ENCODE measurements around the gene THSD4. TPM values are rescaled to one million over a fixed set of nuclear protein-coding genes. Genes with fewer than 3 reads are reported as not detected.
"Not testable (repeated sequence)": the region's sequence is repeated elsewhere in the genome, so short reads cannot be mapped to it uniquely, and the experiment has no call there.

Gene THSD4
- total RNA-seq, 2 donors from 2014 or later, result 0.08 TPM; not detected in 1

DNA sequence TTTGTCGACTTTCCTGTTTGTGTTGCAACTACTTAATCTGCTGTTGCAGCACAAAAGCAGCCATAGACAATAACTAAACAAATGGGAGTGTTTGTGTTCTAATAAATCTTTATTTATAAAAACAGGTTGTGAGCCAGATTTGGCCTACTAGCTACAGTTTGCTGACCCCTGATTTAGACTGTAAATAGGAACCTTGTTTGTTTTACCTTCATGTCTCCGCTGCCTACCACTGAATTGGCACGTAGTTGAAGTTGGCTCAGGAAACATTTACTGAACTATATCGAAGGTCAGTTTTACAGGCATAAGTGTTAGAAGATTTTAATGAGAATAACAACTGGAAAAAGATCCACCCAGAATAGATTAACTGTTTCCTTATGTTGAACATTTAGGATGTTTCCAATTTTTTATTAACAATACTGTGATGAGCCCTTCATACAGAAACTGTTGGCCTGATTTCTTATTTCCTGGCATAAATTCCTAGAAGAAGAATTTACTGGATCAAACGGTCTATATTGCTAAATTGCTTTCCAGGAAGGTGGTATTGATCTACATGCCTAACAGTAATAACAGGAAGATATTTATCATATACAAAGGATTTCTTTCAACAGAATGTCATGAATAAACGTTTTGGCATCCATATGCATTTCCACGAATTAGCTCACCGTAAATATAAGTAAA is 538.9 kb downstream of the THSD4 start:
- H3K36me3 Mint-ChIP-seq (ENCODE audit: low read depth), result no peaks in the 10 kb centered on the region
- no peaks in the 10 kb centered on the region for H3K4me1 Mint-ChIP-seq
- no peaks in the 10 kb centered on the region for H3K9me3 Mint-ChIP-seq
- H3K27me3 Mint-ChIP-seq, result peaks cover 17% of the 10 kb centered on the region
- no peak for ATAC-seq (replicated peaks)
- H3K27ac Mint-ChIP-seq, result no peak overlapping the region
- H3K4me3 Mint-ChIP-seq, result no peak overlapping the region

DNA sequence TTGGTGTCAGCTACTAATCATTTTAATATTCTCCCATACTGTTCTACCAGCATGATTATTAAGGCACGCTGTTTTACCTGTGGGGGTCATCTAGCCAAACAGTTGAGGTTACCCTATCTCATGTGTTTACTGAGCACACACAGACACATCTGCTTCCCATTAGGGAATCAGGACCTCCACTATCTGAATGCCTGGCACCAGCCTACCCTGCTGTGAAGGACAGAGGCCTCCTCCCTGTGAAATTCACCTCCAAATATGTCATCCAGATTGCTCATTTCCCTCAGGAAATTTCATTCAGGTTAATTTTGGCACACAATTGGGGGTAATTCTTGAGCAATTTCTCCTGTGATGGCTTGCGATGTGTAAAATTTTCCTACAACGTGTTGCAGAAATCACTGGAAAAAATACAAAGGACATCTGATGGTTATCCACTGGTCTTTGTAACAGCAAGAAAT is 539.5 kb downstream of the THSD4 start:
- Mint-ChIP-seq H3K4me1 (no peaks in the 10 kb centered on the region), H3K27ac (no peak overlapping the region), H3K27me3 (peaks cover 13% of the 10 kb centered on the region), H3K4me3 (no peak overlapping the region), H3K36me3 (ENCODE audit: low read depth) (no peaks in the 10 kb centered on the region), H3K9me3 (no peaks in the 10 kb centered on the region)
- ATAC-seq (replicated peaks), result no peak

DNA sequence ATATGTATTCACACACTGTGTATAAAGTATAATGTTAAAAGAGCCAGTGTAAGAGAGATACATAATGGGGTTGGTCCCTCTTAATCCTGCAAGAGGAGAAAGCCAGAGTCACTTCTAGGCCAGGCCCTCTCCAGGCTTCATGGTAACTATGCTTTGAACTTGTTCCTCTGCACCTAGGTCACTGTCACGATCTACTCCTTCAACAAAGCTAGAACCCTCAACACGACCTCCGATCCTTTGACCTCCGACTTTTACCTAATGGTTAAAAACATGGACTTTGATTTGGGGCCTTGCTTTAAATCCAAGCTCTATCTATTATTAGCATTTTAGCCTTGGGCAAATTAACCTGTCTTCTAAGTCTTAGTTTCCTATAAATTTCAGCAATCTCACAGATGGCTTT is 541.2 kb downstream of the THSD4 start:
- no peaks in the 10 kb centered on the region for H3K4me1 Mint-ChIP-seq
- no peaks in the 10 kb centered on the region for H3K9me3 Mint-ChIP-seq
- no peak overlapping the region for H3K27ac Mint-ChIP-seq
- H3K4me3 Mint-ChIP-seq, result no peak overlapping the region
- H3K27me3 Mint-ChIP-seq, result peaks cover 9% of the 10 kb centered on the region
- H3K36me3 Mint-ChIP-seq (ENCODE audit: low read depth), result no peaks in the 10 kb centered on the region
- ATAC-seq (replicated peaks), result no peak

DNA sequence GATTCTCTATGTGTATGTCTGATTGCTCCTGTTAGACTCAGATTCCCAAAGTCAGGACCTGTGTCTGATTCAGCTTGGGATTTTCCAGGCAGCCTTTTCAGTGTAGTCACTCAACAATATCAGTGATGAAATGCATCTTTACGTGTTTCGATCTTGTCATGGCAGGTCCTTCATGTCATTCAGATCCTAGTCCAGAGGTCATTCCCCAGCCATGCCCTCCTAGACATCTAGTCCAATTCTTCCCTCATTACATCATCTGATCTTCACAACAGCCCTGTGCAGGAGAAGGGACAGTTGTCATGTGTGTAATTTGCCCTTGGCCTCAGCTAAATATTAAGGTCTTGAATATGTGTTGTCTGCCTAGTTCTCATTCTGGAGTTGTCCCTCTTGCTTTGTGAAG is 541.9 kb downstream of the THSD4 start:
- no peaks in the 10 kb centered on the region for H3K9me3 Mint-ChIP-seq
- ATAC-seq (replicated peaks), result no peak
- no peaks in the 10 kb centered on the region for H3K36me3 Mint-ChIP-seq (ENCODE audit: low read depth)
- H3K27ac Mint-ChIP-seq, result no peak overlapping the region
- no peak overlapping the region for H3K4me3 Mint-ChIP-seq
- H3K27me3 Mint-ChIP-seq, result peaks cover 9% of the 10 kb centered on the region
- no peaks in the 10 kb centered on the region for H3K4me1 Mint-ChIP-seq

DNA sequence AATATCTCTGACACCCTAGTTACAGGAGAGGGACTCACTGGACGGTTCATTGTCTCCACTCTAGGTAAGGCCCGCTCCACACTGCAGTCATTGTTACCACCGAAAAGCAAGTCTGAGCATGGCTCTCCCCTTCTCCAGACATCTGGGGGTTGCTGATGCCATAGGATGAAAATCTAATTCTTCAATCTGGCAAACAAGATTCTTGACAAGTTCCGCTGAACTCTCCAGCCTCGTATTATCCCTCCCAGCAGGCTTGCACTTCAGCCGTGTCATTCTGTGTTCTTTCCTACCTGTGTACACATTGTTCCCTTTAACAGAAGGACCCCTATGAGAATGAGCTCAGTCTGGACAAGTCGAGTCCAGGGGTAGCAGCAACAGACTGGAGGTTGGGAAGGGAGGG is 542.8 kb downstream of the THSD4 start:
- Mint-ChIP-seq H3K4me1 (no peaks in the 10 kb centered on the region), H3K4me3 (no peak overlapping the region), H3K27me3 (peaks cover 9% of the 10 kb centered on the region), H3K36me3 (ENCODE audit: low read depth) (no peaks in the 10 kb centered on the region), H3K9me3 (no peaks in the 10 kb centered on the region), H3K27ac (no peak overlapping the region)
- no peak for ATAC-seq (replicated peaks)

DNA sequence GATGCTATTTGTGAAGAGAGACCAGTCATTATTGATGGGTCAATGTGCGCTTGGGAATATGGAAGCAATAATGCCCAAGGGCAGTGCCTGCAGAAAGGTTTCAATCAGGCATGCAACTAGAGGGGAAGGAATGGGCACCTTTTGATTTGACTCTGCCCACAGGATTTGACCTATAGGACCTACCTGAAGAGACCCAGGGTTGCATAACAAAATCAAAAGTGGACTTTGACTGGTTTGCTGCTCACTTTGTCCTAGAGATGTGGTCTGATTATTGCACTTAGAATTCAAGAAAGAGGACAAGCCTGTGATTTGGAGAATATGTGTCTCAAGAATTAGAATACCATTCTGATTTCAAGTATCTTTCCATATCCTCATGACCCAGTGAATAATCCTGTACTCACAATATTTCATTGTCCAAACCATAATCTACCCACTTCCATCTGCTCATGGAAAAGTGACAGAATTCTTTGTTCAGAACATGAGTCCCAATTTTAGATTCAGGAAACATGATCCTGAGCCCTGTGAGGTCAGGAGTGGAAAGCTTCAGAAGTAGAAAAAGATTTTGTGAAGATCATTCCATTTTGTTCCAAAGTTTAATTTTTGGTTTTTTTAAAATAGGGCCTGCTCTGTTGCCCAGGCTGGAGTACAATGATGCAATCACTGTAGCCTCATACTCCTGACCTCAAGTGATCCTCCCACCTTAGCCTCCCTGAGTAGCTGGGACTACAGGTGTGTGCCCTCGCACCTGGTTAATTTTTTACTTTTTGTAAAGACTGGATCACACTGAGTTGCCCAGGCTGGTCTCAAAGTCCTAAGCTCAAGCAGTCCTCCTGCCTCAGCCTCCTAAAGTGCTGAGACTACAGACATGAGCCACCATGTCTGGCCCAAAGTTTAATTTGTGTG is 543.8 kb downstream of the THSD4 start:
- no peak overlapping the region for H3K27ac Mint-ChIP-seq
- no peak for ATAC-seq (replicated peaks)
- no peak overlapping the region for H3K4me3 Mint-ChIP-seq
- H3K36me3 Mint-ChIP-seq (ENCODE audit: low read depth), result no peaks in the 10 kb centered on the region
- no peaks in the 10 kb centered on the region for H3K9me3 Mint-ChIP-seq
- H3K27me3 Mint-ChIP-seq, result peaks cover 7% of the 10 kb centered on the region
- H3K4me1 Mint-ChIP-seq, result no peaks in the 10 kb centered on the region

DNA sequence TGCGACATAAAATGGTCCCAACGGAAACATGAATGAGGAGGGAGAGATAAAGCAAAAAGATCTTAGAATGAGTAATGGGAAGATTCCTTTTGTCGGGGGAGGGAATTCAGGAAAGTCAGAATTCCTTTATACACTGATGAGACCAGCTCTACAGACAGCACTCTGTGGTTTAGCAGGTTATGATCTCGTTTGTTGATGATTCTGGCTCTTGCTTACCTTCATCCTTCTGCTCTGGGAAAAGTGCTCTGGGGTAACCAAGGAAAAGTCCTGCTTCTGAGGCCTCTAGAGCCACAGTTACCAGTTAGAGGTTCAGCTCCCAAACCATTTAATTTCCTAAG is 544.4 kb downstream of the THSD4 start:
- Mint-ChIP-seq H3K4me1 (no peaks in the 10 kb centered on the region), H3K9me3 (no peaks in the 10 kb centered on the region), H3K36me3 (ENCODE audit: low read depth) (no peaks in the 10 kb centered on the region), H3K27me3 (peaks cover 7% of the 10 kb centered on the region), H3K4me3 (no peak overlapping the region), H3K27ac (no peak overlapping the region)
- no peak for ATAC-seq (replicated peaks)

DNA sequence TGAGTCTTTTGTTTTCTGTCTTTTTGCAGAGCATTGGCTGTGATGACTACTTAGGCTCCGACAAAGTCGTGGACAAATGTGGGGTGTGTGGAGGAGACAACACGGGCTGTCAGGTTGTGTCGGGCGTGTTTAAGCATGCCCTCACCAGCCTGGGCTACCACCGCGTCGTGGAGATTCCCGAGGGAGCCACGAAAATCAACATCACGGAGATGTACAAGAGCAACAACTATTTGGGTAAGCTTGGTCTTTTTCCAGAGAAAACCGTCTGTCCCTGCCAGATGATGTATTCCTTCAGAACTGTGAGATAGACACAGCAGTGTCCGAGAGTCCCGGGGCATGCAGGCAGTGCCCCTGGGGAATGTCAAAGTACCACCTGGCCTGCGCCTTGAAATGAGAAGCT is 545.2 kb downstream of the THSD4 start:
- no peaks in the 10 kb centered on the region for H3K36me3 Mint-ChIP-seq (ENCODE audit: low read depth)
- ATAC-seq (replicated peaks), result no peak
- no peaks in the 10 kb centered on the region for H3K4me1 Mint-ChIP-seq
- H3K4me3 Mint-ChIP-seq, result no peak overlapping the region
- H3K27me3 Mint-ChIP-seq, result peaks cover 5% of the 10 kb centered on the region
- no peaks in the 10 kb centered on the region for H3K9me3 Mint-ChIP-seq
- H3K27ac Mint-ChIP-seq, result no peak overlapping the region

DNA sequence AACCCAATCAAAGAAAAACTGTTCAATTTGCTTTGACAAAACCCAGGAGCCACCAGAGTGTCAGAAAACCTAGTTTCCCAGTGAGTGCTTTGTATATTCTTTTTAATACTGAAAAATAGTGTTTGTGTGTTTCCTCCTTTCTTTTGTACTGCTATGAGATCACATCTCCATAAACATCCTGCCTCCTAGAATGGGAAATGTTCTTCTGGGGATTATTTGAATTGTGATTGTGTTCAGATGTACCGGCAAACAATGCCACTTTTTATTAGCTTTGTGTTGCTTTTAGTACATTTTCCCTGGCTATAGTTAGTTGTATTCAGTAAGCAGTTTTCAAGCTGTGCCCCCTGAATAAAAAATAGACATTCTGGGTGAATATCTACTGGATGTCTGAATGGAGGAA is 547.0 kb downstream of the THSD4 start:
- Mint-ChIP-seq H3K9me3 (no peaks in the 10 kb centered on the region), H3K4me3 (no peak overlapping the region), H3K36me3 (ENCODE audit: low read depth) (no peaks in the 10 kb centered on the region), H3K4me1 (no peaks in the 10 kb centered on the region), H3K27me3 (peaks cover 5% of the 10 kb centered on the region), H3K27ac (no peak overlapping the region)
- ATAC-seq (replicated peaks), result no peak

DNA sequence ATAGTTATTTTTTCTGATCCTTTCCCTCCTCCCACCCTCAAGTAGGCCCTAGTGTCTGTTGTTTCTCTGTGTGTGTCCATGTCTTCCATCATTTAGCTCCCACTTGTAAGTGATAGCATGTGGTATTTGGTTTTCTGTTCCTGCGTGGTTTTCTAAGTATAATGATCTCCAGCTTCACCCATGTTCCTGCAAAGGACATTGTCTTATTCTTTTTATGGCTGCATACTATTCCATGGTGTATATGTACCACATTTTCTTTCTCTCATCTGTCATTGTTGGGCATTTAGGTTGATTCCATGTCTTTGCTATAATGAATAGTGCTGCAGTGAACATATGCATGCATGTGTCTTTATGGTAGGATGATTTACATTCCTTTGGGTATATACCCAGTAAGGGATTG is 549.4 kb downstream of the THSD4 start:
- Mint-ChIP-seq H3K27me3 (peaks cover 5% of the 10 kb centered on the region), H3K36me3 (ENCODE audit: low read depth) (no peaks in the 10 kb centered on the region), H3K27ac (no peak overlapping the region), H3K4me3 (no peak overlapping the region), H3K4me1 (no peaks in the 10 kb centered on the region), H3K9me3 (no peaks in the 10 kb centered on the region)
- no peak for ATAC-seq (replicated peaks)

DNA sequence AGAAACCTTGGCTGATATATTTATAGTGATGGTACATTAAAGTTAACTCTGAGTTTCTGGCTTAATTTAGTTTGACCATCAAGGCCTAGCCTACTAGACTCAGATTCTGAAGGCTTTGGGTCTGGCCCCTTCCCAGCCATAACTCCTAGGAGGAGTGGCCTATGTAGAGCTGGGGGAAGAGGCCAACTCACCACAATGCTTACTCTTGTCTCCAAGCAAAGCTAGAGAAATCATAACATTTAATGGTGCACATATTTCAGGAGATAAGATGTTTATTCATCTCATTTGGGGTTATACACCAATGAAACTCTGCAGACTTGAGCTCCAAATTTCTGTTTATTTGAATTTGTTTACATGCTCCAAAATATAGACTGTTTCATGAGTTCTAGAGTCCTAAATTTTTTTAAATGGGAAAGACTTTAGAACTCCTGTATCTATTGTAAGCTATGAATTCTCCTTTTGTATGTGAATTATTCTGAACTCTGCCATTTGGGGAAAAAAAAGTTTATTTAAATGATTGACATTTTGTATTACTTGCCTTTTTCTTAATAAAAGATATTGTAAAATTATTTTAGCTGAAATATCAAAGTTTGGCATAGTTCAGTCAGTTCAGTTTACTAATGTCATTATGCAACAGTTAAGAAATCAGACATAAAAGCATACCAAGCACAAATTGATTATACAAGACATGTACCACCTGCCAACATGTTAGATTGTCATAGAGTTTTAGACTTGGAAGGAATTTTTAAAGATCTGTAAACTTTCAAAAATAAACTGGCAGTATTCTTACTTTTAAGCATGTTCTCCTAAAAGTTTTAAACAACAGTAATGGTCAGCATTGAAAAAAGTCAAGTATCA is 551.7 kb downstream of the THSD4 start:
- Mint-ChIP-seq H3K27me3 (peaks cover 5% of the 10 kb centered on the region), H3K4me1 (no peaks in the 10 kb centered on the region), H3K4me3 (no peak overlapping the region), H3K36me3 (ENCODE audit: low read depth) (no peaks in the 10 kb centered on the region), H3K9me3 (no peaks in the 10 kb centered on the region), H3K27ac (no peak overlapping the region)
- no peak for ATAC-seq (replicated peaks)

DNA sequence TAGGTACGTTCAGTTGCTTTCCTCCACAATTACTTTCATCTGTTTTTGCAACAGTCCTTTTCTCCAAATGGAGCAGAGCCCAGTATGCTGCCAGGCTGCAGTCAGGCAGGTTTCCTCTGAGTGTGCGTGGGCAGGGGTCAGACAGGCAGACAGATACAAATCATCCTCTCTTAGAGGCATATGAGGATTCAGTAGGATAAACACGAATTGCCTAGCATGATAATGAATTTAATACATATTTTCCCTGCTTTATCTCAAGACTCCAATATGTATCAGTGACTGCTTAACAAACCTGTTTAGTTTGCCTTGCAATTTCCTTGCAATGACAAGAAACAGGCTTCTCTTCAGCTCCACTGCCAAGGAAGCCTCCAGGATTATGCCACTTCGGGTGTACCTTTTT is 554.4 kb downstream of the THSD4 start:
- Mint-ChIP-seq H3K27ac (no peak overlapping the region), H3K9me3 (no peaks in the 10 kb centered on the region), H3K36me3 (ENCODE audit: low read depth) (no peaks in the 10 kb centered on the region), H3K27me3 (peaks cover 22% of the 10 kb centered on the region), H3K4me1 (no peaks in the 10 kb centered on the region), H3K4me3 (no peak overlapping the region)
- ATAC-seq (replicated peaks), result no peak

DNA sequence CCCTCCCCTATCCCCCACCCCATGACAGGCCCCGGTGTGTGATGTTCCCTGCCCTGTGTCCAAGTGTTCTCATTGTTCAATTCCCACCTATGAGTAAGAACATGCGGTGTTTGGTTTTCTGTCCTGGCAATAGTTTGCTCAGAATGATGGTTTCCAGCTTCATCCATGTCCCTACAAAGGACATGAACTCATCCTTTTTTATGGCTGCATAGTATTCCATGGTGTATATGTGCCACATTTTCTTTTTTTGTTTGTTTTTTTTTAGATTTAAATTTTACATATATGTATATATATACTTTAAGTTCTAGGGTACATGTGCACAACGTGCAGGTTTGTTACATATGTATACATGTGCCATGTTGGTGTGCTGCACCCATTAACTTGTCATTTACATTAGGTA is 555.0 kb downstream of the THSD4 start:
- peaks cover 24% of the 10 kb centered on the region for H3K27me3 Mint-ChIP-seq
- H3K4me1 Mint-ChIP-seq; H3K27ac Mint-ChIP-seq; H3K9me3 Mint-ChIP-seq; H3K4me3 Mint-ChIP-seq; ATAC-seq (replicated peaks); H3K36me3 Mint-ChIP-seq (ENCODE audit: low read depth): not testable (repeated sequence)

DNA sequence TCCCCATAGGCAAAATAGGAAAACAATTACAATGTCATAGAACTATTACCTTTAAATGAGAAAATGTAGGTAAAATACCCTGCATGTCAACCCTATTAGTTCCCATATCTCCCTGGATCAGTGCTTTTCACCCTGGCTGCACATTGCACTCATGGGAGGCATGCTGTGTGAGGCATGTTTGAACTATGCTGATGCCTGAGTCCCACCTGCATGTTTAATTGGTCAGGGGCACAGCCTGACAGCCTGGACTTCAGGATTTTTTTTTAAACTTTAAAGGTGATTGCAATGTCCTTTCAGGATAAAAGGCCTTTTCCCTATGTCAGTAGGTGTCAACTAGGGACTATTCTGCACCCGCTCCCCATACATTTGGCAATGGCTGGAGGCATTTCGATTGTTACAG is 559.1 kb downstream of the THSD4 start:
- Mint-ChIP-seq H3K4me3 (no peak overlapping the region), H3K27ac (no peak overlapping the region), H3K36me3 (ENCODE audit: low read depth) (no peaks in the 10 kb centered on the region), H3K4me1 (peaks cover 13% of the 10 kb centered on the region), H3K9me3 (no peaks in the 10 kb centered on the region), H3K27me3 (peaks cover 46% of the 10 kb centered on the region)
- ATAC-seq (replicated peaks), result no peak

Measured in activated T-helper 17 cell treated with anti-CD3 and anti-CD28 coated beads, Interleukin-2, amount 50 U/mL, for 72 hours (primary cell).